ENCODE measurements around the gene TSPY1.
"Not testable (repeated sequence)": the region's sequence is repeated elsewhere in the genome, so short reads cannot be mapped to it uniquely, and the experiment has no call there.

Gene TSPY1, protein sequence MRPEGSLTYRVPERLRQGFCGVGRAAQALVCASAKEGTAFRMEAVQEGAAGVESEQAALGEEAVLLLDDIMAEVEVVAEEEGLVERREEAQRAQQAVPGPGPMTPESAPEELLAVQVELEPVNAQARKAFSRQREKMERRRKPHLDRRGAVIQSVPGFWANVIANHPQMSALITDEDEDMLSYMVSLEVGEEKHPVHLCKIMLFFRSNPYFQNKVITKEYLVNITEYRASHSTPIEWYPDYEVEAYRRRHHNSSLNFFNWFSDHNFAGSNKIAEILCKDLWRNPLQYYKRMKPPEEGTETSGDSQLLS

DNA sequence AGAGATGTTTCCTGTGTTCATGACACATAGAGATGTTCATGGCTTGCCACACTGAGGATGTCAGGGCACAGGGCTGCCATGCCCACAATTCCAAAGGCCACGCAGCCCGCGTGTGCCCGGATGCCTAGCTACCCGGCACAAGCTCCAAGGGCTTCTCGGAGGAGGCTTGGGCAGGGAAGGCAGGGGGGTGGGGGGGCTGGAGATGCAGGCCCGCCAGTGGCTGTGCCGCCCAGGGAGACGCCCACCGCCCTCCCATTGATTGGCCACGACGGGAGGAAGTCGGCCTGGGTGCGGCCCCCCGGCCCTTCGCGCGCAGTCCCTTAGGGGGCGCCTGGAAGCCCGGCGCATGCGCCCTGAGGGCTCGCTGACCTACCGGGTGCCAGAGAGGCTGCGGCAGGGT is at the start of gene TSPY1:
TSS of gene TSPY1 (plus strand) at position 301 of the 400 bp plus-strand sequence. CDS start at position 347, 46 bp downstream.
- not testable (repeated sequence) for DNase-seq (ENCODE audit: extremely low read depth, insufficient read length); H3K4me3 ChIP-seq (replicated peaks; ENCODE audit: low read depth, low read length); H3K27me3 ChIP-seq (replicated peaks; ENCODE audit: control insufficient read depth, insufficient read depth, low read length); H3K36me3 ChIP-seq (ENCODE audit: control insufficient read depth, insufficient read depth, low read length)

DNA sequence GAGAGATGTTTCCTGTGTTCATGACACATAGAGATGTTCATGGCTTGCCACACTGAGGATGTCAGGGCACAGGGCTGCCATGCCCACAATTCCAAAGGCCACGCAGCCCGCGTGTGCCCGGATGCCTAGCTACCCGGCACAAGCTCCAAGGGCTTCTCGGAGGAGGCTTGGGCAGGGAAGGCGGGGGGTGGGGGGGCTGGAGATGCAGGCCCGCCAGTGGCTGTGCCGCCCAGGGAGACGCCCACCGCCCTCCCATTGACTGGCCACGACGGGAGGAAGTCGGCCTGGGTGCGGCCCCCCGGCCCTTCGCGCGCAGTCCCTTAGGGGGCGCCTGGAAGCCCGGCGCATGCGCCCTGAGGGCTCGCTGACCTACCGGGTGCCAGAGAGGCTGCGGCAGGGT is 20.2 kb downstream of the TSPY1 start, which contains the start of gene TSPY9:
TSS of gene TSPY9 (plus strand) at position 301 of the 400 bp plus-strand sequence. CDS start at position 347, 46 bp downstream.
- H3K4me3 ChIP-seq (replicated peaks; ENCODE audit: low read depth, low read length); H3K36me3 ChIP-seq (ENCODE audit: control insufficient read depth, insufficient read depth, low read length); DNase-seq (ENCODE audit: extremely low read depth, insufficient read length); H3K27me3 ChIP-seq (replicated peaks; ENCODE audit: control insufficient read depth, insufficient read depth, low read length): not testable (repeated sequence)

DNA sequence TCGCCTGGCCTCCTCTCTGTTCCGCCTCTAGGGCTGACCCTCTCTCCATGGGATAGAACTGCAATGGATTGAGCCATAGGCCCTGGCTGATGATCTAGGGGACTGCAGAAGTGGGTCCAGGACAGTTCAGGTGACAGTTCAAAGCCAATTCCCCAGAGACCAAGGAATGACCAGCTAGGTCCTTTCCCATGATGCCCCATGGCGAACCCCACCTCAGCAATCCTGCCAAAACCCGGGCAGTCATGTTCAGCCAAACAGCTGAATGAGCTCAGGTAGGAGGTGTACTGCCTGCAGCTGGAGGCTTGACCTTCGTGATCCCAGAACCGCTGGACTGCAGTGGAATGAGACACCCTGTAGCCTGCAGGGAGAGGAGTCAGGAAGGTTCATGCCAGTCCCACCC is 37.6 kb downstream of the TSPY1 start:
- H3K27me3 ChIP-seq (replicated peaks; ENCODE audit: control insufficient read depth, insufficient read depth, low read length); H3K4me3 ChIP-seq (replicated peaks; ENCODE audit: low read depth, low read length); H3K36me3 ChIP-seq (ENCODE audit: control insufficient read depth, insufficient read depth, low read length); DNase-seq (ENCODE audit: extremely low read depth, insufficient read length): not testable (repeated sequence)

DNA sequence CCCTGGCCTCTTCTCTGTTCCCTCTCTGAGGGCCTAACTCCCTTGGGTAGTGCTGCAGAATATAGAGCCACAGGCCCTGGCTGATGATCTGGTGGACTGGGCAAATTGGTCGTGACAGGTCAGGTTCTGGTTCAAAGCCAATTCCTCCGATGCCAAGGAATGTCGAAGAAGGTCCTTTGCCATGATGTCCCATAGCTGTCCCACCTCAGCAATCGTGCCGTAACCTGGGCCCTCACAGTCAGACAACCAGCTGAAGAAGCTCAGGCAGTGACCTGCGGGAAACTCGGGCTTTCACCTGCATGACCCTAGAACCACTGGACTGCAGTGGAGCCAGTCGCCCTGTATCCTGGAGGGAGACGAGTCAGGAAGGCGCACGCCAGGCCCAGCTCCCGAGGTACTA is 49.5 kb downstream of the TSPY1 start:
- not testable (repeated sequence) for H3K36me3 ChIP-seq (ENCODE audit: control insufficient read depth, insufficient read depth, low read length); DNase-seq (ENCODE audit: extremely low read depth, insufficient read length); H3K4me3 ChIP-seq (replicated peaks; ENCODE audit: low read depth, low read length); H3K27me3 ChIP-seq (replicated peaks; ENCODE audit: control insufficient read depth, insufficient read depth, low read length)

Data from GM06990 (cell line).